Upper lobe of left lung (tissue), 4 donors: ENCODE data around the gene BRD1.

Experiments
- POLR2AphosphoS5 ChIP-seq, 2 donors: sonication (generic); formaldehyde crosslinking; IDR thresholded peaks; one replicate each; pipeline ENCODE4 v1.5.1; 2017; ENCODE audit warnings: antibody characterized with exemption in 2 of 2
- TF ChIP-seq, protein P1 (sequence below), 6 experiments: fragments of 450-650 bp in 4 of 6; fragments of 200-600 bp in 2 of 6; sonication (generic) in 2 of 6; IDR thresholded peaks; one replicate each; pipeline ENCODE4 v1.5.1; 2016 to 2019; ENCODE audit warnings: antibody characterized with exemption in 6 of 6

- no peak for TF ChIP-seq POLR2AphosphoS5 (IDR thresholded peaks at IDR 0.05)
- TF ChIP-seq, protein P1, sequence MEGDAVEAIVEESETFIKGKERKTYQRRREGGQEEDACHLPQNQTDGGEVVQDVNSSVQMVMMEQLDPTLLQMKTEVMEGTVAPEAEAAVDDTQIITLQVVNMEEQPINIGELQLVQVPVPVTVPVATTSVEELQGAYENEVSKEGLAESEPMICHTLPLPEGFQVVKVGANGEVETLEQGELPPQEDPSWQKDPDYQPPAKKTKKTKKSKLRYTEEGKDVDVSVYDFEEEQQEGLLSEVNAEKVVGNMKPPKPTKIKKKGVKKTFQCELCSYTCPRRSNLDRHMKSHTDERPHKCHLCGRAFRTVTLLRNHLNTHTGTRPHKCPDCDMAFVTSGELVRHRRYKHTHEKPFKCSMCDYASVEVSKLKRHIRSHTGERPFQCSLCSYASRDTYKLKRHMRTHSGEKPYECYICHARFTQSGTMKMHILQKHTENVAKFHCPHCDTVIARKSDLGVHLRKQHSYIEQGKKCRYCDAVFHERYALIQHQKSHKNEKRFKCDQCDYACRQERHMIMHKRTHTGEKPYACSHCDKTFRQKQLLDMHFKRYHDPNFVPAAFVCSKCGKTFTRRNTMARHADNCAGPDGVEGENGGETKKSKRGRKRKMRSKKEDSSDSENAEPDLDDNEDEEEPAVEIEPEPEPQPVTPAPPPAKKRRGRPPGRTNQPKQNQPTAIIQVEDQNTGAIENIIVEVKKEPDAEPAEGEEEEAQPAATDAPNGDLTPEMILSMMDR (IDR thresholded peaks at IDR 0.05): no peak
Observed at GRCh38 chr22:49850959-49851802, 23.5 kb upstream of the BRD1 start.
